HepG2 (cell line): ENCODE measurements around the gene BBOF1. TPM values are rescaled to one million over a fixed set of nuclear protein-coding genes. Genes with fewer than 3 reads are reported as not detected.

Source experiments
- FOXP4 ChIP-seq: sonication (generic); formaldehyde crosslinking; IDR thresholded peaks from 2 replicates; pipeline ENCODE4 v1.4.0; 2020; ENCODE audit warnings: missing genetic modification reagents
- GFI1 ChIP-seq: sonication (generic); formaldehyde crosslinking; IDR thresholded peaks from 2 replicates; pipeline ENCODE4 v1.5.0; 2020; ENCODE audit warnings: missing genetic modification reagents, mild to moderate bottlenecking, borderline replicate concordance
- GLI4 ChIP-seq: sonication (generic); formaldehyde crosslinking; IDR thresholded peaks from 2 replicates; pipeline ENCODE4 v1.5.1; 2020; ENCODE audit warnings: missing genetic modification reagents, mild to moderate bottlenecking, moderate library complexity, borderline replicate concordance
- JUN ChIP-seq: sonication (generic); formaldehyde crosslinking; IDR thresholded peaks from 2 replicates; pipeline ENCODE4 v1.4.0; 2020; ENCODE audit warnings: mild to moderate bottlenecking, missing genetic modification reagents
- KDM3A ChIP-seq: IDR thresholded peaks from 2 replicates; pipeline ENCODE4 v1.6.1; 2018; ENCODE audit warnings: low read depth, missing compliant biosample characterization
- KIAA2018 ChIP-seq: sonication (generic); formaldehyde crosslinking; IDR thresholded peaks from 2 replicates; pipeline ENCODE4 v1.5.0; 2020; ENCODE audit warnings: mild to moderate bottlenecking, missing genetic modification reagents, borderline replicate concordance
- KMT2A ChIP-seq: sonication (generic); formaldehyde crosslinking; IDR thresholded peaks from 2 replicates; pipeline ENCODE4 v1.4.0; 2020; ENCODE audit warnings: missing genetic modification reagents
- PCBP1 ChIP-seq: fragments of 200-400 bp; formaldehyde crosslinking; IDR thresholded peaks from 2 replicates; pipeline ENCODE4 v1.6.1; 2017; ENCODE audit warnings: mild to moderate bottlenecking, low read depth, low read length, borderline replicate concordance
- TP53 ChIP-seq: sonication (generic); formaldehyde crosslinking; conservative IDR thresholded peaks from 2 replicates; pipeline ENCODE4 v1.4.0; 2020; ENCODE audit warnings: missing genetic modification reagents
- ZBTB25 ChIP-seq: IDR thresholded peaks from 2 replicates; pipeline ENCODE4 v1.6.1; 2018; ENCODE audit warnings: missing genetic modification reagents
- ZBTB42 ChIP-seq: sonication (generic); formaldehyde crosslinking; IDR thresholded peaks from 2 replicates; pipeline ENCODE4 v1.5.0; 2020; ENCODE audit warnings: mild to moderate bottlenecking, missing genetic modification reagents
- ZNF549 ChIP-seq: sonication (generic); formaldehyde crosslinking; IDR thresholded peaks from 2 replicates; pipeline ENCODE4 v1.5.0; 2020; ENCODE audit warnings: missing genetic modification reagents
- ZNF563 ChIP-seq: sonication (generic); formaldehyde crosslinking; IDR thresholded peaks from 2 replicates; pipeline ENCODE4 v1.8.0; 2022; ENCODE audit warnings: mild to moderate bottlenecking, moderate library complexity, missing genetic modification reagents
- ZNF678 ChIP-seq: sonication (generic); formaldehyde crosslinking; IDR thresholded peaks from 2 replicates; pipeline ENCODE4 v1.4.0; 2020; ENCODE audit warnings: mild to moderate bottlenecking, missing genetic modification reagents
- ZNF775 ChIP-seq: sonication (generic); formaldehyde crosslinking; IDR thresholded peaks from 2 replicates; pipeline ENCODE4 v1.4.0; 2020; ENCODE audit warnings: missing genetic modification reagents, mild to moderate bottlenecking, moderate library complexity, borderline replicate concordance
- polyA plus RNA-seq, 8 experiments: library from polyadenylated mRNA; depleted of rRNA in 3 of 8; stranded (reverse) in 7 of 8; unstranded in 1 of 8; fragments of >200 nt; fragmentation: Illumina TruSeq in 4 of 8; extraction: Trizol in 4 of 8; gene quantifications; 2 replicates each; pipeline versions ENCODE4 v1.2.1 to v1.2.3, GENCODE V29; 2011 to 2016; ENCODE audit warnings: low read depth in 4 of 8, missing spikeins in 1 of 8, mixed read lengths in 1 of 8; ENCODE audit not compliant: insufficient read depth in 1 of 8
- total RNA-seq, 5 experiments: library from RNA; depleted of rRNA; stranded (reverse); fragments of >200 nt; fragmentation: Illumina TruSeq; extraction: Trizol; gene quantifications; 2 replicates each; pipeline ENCODE4 v1.2.3, GENCODE V29; 2016; ENCODE audit warnings: low read depth in 1 of 5

The BBOF1 gene
- total and polyA plus RNA-seq, 2 of the 13 experiments (the other 11 are each of a cell fraction or from before 2014, with no cell fraction given): 1.6 to 2.3 TPM

- TF ChIP-seq KIAA2018 (no peak), ZNF563 (CRISPR knock-in tag) (peak; percentile 64; the same call in 1 of the 2 replicates), KMT2A (peak; percentile 60), TP53 (CRISPR knock-in tag) (no peak), ZNF775 (CRISPR knock-in tag) (no peak), GLI4 (peak; percentile 93; the same call in 1 of the 2 replicates), ZNF678 (CRISPR knock-in tag) (no peak), JUN (CRISPR knock-in tag) (no peak), PCBP1 (0 out of 2 replicates have a peak, but pooled peaks have one; percentile 22), KDM3A (CRISPR knock-in tag) (peak; percentile 41; the same call in 1 of the 2 replicates), GFI1 (CRISPR knock-in tag) (peak; percentile 39; the same call in 1 of the 2 replicates), ZBTB25 (CRISPR knock-in tag) (0 out of 2 replicates have a peak, but pooled peaks have one; percentile 37), ZBTB42 (CRISPR knock-in tag) (no peak; the same call in 1 of the 2 replicates), ZNF549 (no peak), FOXP4 (CRISPR knock-in tag) (peak; percentile 20; the same call in 1 of the 2 replicates)
These were observed at the start of gene BBOF1, which contains the start of gene ENTPD5 (continued) for GRCh38 chr14:74018586-74019407.
